Measurements from ENCODE around the gene CNPY2. TPM values are rescaled to one million over a fixed set of nuclear protein-coding genes. Genes with fewer than 3 reads are reported as not detected.
A peak's percentile ranks its signal among the peaks of the same experiment; 100 is the strongest.

The CNPY2 gene
- total and polyA plus RNA-seq, 2 of the 13 experiments (the other 11 are each of a cell fraction or from before 2014, with no cell fraction given), result 285 to 356 TPM

DNA sequence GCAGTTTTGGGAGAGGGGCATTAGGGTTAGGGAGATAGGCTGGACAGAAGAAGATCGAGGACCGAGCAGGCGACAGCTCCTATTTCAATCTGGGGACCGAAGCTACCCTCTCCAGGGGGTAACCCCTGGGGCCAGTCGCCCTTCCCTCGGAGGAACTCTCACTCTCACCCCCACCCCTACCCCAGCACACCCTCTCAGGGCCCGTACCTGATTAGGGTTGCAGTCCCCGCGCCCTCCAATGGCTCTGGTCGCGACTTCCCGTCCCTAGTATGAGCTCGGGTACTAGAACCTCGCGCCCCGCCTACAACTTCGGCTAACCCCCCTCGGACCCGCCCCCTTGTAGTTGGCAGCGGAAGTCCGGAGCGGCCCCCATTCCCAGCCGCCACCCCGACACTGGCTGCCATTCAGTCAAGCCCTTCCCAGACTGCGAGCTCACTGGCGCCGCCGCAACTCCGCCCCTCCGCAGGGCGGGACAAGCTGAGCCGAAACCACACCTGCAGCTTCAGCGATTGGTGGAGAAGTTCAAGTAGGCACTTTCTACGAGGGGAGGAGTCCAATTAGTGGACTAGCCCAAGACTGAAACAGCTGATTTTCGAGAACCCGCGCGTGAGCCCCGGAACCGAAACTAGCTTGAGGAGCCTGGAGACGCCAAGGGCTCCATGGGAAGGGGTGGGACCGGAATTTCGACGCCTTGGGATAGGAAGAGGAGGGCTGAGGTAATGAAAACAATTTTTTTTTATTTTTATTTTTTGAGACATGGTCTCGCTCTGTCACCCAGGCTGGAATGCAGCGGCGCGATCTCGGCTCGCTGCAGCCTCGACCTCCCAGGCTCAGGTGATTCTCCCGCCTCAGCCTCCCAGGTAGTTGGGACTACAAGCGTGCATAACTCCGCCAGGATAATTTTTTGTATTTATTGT, 44.3 kb upstream of the CNPY2 start, which contains the start of gene STAT2 (continued):
- TF ChIP-seq, protein P1, sequence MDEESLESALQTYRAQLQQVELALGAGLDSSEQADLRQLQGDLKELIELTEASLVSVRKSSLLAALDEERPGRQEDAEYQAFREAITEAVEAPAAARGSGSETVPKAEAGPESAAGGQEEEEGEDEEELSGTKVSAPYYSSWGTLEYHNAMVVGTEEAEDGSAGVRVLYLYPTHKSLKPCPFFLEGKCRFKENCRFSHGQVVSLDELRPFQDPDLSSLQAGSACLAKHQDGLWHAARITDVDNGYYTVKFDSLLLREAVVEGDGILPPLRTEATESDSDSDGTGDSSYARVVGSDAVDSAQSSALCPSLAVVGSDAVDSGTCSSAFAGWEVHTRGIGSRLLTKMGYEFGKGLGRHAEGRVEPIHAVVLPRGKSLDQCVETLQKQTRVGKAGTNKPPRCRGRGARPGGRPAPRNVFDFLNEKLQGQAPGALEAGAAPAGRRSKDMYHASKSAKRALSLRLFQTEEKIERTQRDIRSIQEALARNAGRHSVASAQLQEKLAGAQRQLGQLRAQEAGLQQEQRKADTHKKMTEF (CRISPR knock-in tag; IDR thresholded peaks at IDR 0.05), result no peak
- TF ChIP-seq, protein P2, sequence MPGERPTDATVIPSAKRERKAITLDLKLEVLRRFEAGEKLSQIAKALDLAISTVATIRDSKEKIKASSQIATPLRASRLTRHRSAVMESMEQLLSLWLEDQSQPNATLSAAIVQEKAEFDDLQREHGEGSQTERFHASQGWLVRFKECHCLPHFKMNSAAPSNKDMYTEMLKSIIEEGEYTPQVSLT (CRISPR knock-in tag; IDR thresholded peaks at IDR 0.05; ENCODE audit: borderline replicate concordance, low read depth), result no peak
- TF ChIP-seq SETDB1 (CRISPR knock-in tag; IDR thresholded peaks at IDR 0.05; ENCODE audit: borderline replicate concordance) (no peak), PRMT3 (CRISPR knock-in tag; IDR thresholded peaks at IDR 0.05; ENCODE audit: borderline replicate concordance, low read depth) (no peak), ZNF891 (CRISPR knock-in tag; IDR thresholded peaks at IDR 0.05) (peak; percentile 36; the same call in 1 of the 2 replicates), HNRNPK (IDR thresholded peaks at IDR 0.05; ENCODE audit: low read depth, low read length, poor library complexity, severe bottlenecking) (peak; percentile 18), ARNT (IDR thresholded peaks at IDR 0.05) (no peak), TMF1 (CRISPR knock-in tag; IDR thresholded peaks at IDR 0.05; ENCODE audit: low read depth) (no peak), NRL (CRISPR knock-in tag; IDR thresholded peaks at IDR 0.05; ENCODE audit: borderline replicate concordance) (peak; percentile 17; the same call in 1 of the 2 replicates), ZNF839 (CRISPR knock-in tag; IDR thresholded peaks at IDR 0.05; ENCODE audit: borderline replicate concordance) (no peak), GTF3A (CRISPR knock-in tag; conservative IDR thresholded peaks at IDR 0.05) (no peak), RXRA (CRISPR knock-in tag; IDR thresholded peaks at IDR 0.05) (no peak), TBX2 (CRISPR knock-in tag; IDR thresholded peaks at IDR 0.05; ENCODE audit: borderline replicate concordance) (peak; percentile 68; the same call in 1 of the 2 replicates), GLI4 (CRISPR knock-in tag; IDR thresholded peaks at IDR 0.05; ENCODE audit: borderline replicate concordance) (no peak), ZNF563 (CRISPR knock-in tag; IDR thresholded peaks at IDR 0.05) (no peak; the same call in 1 of the 2 replicates), KLF15 (CRISPR knock-in tag; IDR thresholded peaks at IDR 0.05; ENCODE audit: borderline replicate concordance) (no peak), ETV5 (CRISPR knock-in tag; IDR thresholded peaks at IDR 0.05; ENCODE audit: borderline replicate concordance) (peak; percentile 75), NFKBIZ (CRISPR knock-in tag; IDR thresholded peaks at IDR 0.05) (no peak), HES4 (CRISPR knock-in tag; IDR thresholded peaks at IDR 0.05; ENCODE audit: borderline replicate concordance) (no peak)
- TF ChIP-seq, protein P3, sequence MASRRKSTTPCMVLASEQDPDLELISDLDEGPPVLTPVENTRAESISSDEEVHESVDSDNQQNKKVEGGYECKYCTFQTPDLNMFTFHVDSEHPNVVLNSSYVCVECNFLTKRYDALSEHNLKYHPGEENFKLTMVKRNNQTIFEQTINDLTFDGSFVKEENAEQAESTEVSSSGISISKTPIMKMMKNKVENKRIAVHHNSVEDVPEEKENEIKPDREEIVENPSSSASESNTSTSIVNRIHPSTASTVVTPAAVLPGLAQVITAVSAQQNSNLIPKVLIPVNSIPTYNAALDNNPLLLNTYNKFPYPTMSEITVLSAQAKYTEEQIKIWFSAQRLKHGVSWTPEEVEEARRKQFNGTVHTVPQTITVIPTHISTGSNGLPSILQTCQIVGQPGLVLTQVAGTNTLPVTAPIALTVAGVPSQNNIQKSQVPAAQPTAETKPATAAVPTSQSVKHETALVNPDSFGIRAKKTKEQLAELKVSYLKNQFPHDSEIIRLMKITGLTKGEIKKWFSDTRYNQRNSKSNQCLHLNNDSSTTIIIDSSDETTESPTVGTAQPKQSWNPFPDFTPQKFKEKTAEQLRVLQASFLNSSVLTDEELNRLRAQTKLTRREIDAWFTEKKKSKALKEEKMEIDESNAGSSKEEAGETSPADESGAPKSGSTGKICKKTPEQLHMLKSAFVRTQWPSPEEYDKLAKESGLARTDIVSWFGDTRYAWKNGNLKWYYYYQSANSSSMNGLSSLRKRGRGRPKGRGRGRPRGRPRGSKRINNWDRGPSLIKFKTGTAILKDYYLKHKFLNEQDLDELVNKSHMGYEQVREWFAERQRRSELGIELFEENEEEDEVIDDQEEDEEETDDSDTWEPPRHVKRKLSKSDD (CRISPR knock-in tag; IDR thresholded peaks at IDR 0.05; ENCODE audit: low read depth), result no peak
- TF ChIP-seq, protein P4, sequence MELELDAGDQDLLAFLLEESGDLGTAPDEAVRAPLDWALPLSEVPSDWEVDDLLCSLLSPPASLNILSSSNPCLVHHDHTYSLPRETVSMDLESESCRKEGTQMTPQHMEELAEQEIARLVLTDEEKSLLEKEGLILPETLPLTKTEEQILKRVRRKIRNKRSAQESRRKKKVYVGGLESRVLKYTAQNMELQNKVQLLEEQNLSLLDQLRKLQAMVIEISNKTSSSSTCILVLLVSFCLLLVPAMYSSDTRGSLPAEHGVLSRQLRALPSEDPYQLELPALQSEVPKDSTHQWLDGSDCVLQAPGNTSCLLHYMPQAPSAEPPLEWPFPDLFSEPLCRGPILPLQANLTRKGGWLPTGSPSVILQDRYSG (CRISPR knock-in tag; IDR thresholded peaks at IDR 0.05), result 0 out of 2 replicates have a peak, but pooled peaks have one; percentile 56
- TF ChIP-seq, protein P5, sequence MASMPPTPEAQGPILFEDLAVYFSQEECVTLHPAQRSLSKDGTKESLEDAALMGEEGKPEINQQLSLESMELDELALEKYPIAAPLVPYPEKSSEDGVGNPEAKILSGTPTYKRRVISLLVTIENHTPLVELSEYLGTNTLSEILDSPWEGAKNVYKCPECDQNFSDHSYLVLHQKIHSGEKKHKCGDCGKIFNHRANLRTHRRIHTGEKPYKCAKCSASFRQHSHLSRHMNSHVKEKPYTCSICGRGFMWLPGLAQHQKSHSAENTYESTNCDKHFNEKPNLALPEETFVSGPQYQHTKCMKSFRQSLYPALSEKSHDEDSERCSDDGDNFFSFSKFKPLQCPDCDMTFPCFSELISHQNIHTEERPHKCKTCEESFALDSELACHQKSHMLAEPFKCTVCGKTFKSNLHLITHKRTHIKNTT (CRISPR knock-in tag; IDR thresholded peaks at IDR 0.05), result no peak

Measured in HepG2 (cell line).